Naive thymus-derived CD4-positive, alpha-beta T cell (primary cell): ENCODE measurements around the gene ETFB. TPM values are rescaled to one million over a fixed set of nuclear protein-coding genes. Genes with fewer than 3 reads are reported as not detected.

Experiments used
- ATAC-seq: fragments of 150-1000 bp; cut with Tn5 transposase; 2 replicates; pipeline ENCODE4 v1.10.0; 2021; ENCODE audit warnings: mild to moderate bottlenecking, moderate library complexity
- CTCF ChIA-PET: fragments of 350-600 bp; sonication (Branson Sonifier 250); formaldehyde crosslinking; loops from one replicate; lab custom pipeline; 2021; ENCODE audit warnings: antibody characterized with exemption; lab: Charles Lee
- POLR2A ChIA-PET: fragments of 350-600 bp; sonication (Branson Sonifier 250); formaldehyde crosslinking; loops from one replicate; lab custom pipeline; 2021; ENCODE audit warnings: antibody characterized with exemption, inconsistent platforms; lab: Charles Lee
- DNase-seq, 9 donors: peaks; one replicate each; pipeline versions ENCODE4 v3.0.0 to v3.0.0-alpha.2; 2020 to 2022; ENCODE audit warnings: mixed read lengths in 1 of 9
- H3K27ac ChIP-seq: one replicate; pipeline ENCODE4 v1.7.0; 2013; ENCODE audit warnings: mild to moderate bottlenecking, low read depth, low read length, moderate library complexity
- H3K27me3 ChIP-seq, 2 donors: one replicate each; pipeline ENCODE4 v1.7.0; 2013; ENCODE audit warnings: low read length in 2 of 2, mild to moderate bottlenecking in 2 of 2, moderate library complexity in 2 of 2; ENCODE audit not compliant: control insufficient read depth in 2 of 2, insufficient read depth in 2 of 2
- H3K36me3 ChIP-seq, 3 experiments: 1 replicate in 2 of 3; 2 replicates in 1 of 3; pipeline ENCODE4 v1.7.0; 2013; ENCODE audit warnings: low read length in 3 of 3, mild to moderate bottlenecking in 3 of 3, moderate library complexity in 1 of 3; ENCODE audit not compliant: insufficient read depth in 3 of 3, control insufficient read depth in 2 of 3
- H3K4me1 ChIP-seq, 2 donors: one replicate each; pipeline ENCODE4 v1.7.0; 2013; ENCODE audit warnings: low read length in 2 of 2, mild to moderate bottlenecking in 2 of 2, moderate library complexity in 1 of 2; ENCODE audit not compliant: control insufficient read depth in 2 of 2, insufficient read depth in 2 of 2
- H3K4me3 ChIP-seq: 2 replicates; pipeline ENCODE4 v1.7.0; 2013; ENCODE audit warnings: mild to moderate bottlenecking, low read length
- H3K9me3 ChIP-seq, 3 experiments: 1 replicate in 2 of 3; 2 replicates in 1 of 3; pipeline ENCODE4 v1.7.0; 2013; ENCODE audit warnings: low read length in 3 of 3; ENCODE audit not compliant: control insufficient read depth in 2 of 3
- H3K27ac Mint-ChIP-seq, 9 donors: one replicate each; pipeline ENCODE4 v1.8.0; 2020 to 2022; ENCODE audit warnings: mixed read lengths in 9 of 9, mild to moderate bottlenecking in 8 of 9, moderate library complexity in 5 of 9, inconsistent platforms in 2 of 9
- H3K27me3 Mint-ChIP-seq, 5 donors: one replicate each; pipeline ENCODE4 v1.8.0; 2021 to 2022; ENCODE audit warnings: mixed read lengths in 5 of 5, mild to moderate bottlenecking in 1 of 5
- H3K36me3 Mint-ChIP-seq, 5 donors: one replicate each; pipeline ENCODE4 v1.8.0; 2020 to 2022; ENCODE audit warnings: mixed read lengths in 5 of 5, mild to moderate bottlenecking in 3 of 5, inconsistent platforms in 1 of 5
- H3K4me1 Mint-ChIP-seq, 7 donors: one replicate each; pipeline ENCODE4 v1.8.0; 2020 to 2022; ENCODE audit warnings: mixed read lengths in 7 of 7, mild to moderate bottlenecking in 3 of 7, inconsistent platforms in 1 of 7
- H3K4me3 Mint-ChIP-seq, 10 donors: one replicate each; pipeline ENCODE4 v1.8.0; 2020 to 2022; ENCODE audit warnings: mild to moderate bottlenecking in 10 of 10, mixed read lengths in 10 of 10, moderate library complexity in 6 of 10, inconsistent platforms in 2 of 10
- H3K9me3 Mint-ChIP-seq, 11 donors: one replicate each; pipeline ENCODE4 v1.8.0; 2020 to 2022; ENCODE audit warnings: mixed read lengths in 11 of 11, mild to moderate bottlenecking in 4 of 11, inconsistent platforms in 1 of 11, moderate library complexity in 1 of 11
- intact Hi-C, 2 donors: fragments of 100-400 bp; cut with micrococcal nuclease; formaldehyde crosslinking; loops; one replicate each; pipeline ENCODE4 v1.15.1; 2023
- polyA plus RNA-seq, 2 donors: library from polyadenylated mRNA; unstranded; fragments of 300-500 nt; fragmentation: Illumina TruSeq; gene quantifications; one replicate each; pipeline ENCODE4 v1.2.3, GENCODE V29; 2021
- total RNA-seq, 6 experiments: library from RNA in 5 of 6; stranded (reverse) in 5 of 6; gene quantifications; 1 replicate in 5 of 6; 2 replicates in 1 of 6; pipeline ENCODE4 v1.2.3 and lab custom pipeline; 2021 to 2026

The ETFB gene
- total and polyA plus RNA-seq, 7 experiments from 2014 or later: 31.8 to 90.3 (median 51.0) TPM

DNA sequence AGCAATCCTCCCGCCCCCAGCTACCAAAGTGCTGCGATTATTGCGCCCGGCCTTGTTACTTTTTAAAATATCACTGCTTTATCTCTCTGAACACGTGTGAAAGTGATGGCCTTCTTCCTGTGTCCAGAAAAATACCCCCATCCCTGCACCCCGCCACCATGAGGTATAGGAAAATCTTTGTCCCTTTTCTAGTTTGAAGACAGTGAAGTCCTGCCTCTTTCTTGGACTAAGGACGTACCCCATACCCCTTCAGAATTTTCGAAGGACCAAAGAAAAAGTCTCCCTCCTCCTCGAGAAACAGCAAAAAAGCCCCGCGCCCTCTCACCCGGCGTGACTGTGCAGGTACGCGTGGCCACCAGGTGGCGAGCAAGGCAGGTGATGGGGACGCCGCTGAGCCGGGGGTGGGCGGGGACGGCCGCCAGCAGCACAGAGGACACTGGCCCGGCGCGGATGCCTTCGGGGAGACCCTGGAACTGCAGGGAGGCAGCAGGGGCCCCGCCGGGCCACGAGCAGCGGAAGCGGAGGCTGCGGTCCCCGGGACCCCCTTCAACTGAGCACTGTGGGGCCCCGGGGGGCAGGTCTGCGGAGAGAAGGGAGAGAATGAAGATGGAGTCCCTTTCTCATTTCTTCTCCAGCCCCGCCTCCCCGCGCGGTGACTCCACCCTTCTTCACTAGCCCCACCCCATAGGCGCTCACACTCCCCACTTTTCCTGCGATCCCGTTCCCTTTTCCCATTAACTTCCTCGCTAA, 27.4 kb downstream of the ETFB start:
- Histone ChIP-seq H3K36me3 (no peaks in the 10 kb centered on the region), H3K27ac (no peak overlapping the region), H3K4me3 (peak overlapping the region; percentile 65), H3K4me1 (peaks cover 10 to 11% of the 10 kb centered on the region in 2 donors), H3K27me3 (no peaks in the 10 kb centered on the region), H3K9me3 (no peaks in the 10 kb centered on the region)
- Mint-ChIP-seq H3K36me3 (no peaks in the 10 kb centered on the region), H3K4me3 (peak overlapping the region; percentile 83 to 94 (median 88)), H3K4me1 (peaks cover 14 to 24% (median 19%) of the 10 kb centered on the region in 7 donors), H3K27me3 (peaks cover 0 to 13% (median 4%) of the 10 kb centered on the region in 5 donors), H3K27ac (peak overlapping the region in 6 of 9 donors; percentile 7 to 75 (median 60)), H3K9me3 (no peaks in the 10 kb centered on the region)
- intact Hi-C loops: loop anchor here (1.0 to 2.0 kb wide), 9 partner anchors 29 to 440 kb away; no protein-coding TSS in a partner anchor
- POLR2A ChIA-PET: interaction anchor here (1.1 kb wide), 1 partner anchor 21 kb away, joined by 3 read pairs; no protein-coding TSS in a partner anchor
- ATAC-seq (peak; percentile 83), DNase-seq (peak; percentile 66 to 90 (median 82))
- CTCF ChIA-PET: interaction anchor here (0.7 to 1.7 kb wide), 6 partner anchors 26 to 439 kb away, joined by 3 to 10 read pairs (median 4); no protein-coding TSS in a partner anchor

DNA sequence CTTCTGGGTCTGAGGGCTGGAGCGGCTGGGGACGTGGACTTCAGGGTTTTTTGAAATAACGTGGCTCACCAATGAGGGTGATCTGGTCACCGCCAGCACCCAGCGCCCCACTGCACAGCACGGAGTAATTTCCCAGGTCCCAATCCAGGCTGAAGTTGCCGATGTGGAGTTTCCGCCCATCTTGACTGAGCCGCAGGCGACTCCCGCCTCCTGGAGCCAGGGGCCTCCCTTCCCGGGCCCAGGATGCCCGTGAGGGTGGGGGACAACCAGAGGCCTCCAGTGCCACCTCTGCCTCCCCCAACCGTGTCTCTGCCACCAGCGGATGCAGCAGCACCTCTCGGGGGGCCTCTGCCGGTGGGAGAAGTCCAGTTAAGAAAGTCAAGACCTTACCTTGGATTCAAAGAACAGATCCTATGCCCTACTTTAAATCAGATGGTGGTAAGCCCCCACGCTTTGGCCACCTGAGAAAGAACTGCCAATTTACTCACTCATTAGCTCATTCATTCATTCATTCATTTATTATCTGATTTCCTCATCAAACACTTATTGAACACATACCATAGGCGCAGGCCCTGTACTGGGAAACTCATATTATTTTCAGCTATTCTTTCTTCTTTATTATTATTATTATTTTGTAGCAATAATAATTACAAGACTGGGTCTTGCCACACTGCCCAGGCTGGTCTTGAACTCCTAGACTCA, 28.2 kb downstream of the ETFB start:
- H3K36me3 Mint-ChIP-seq: no peaks in the 10 kb centered on the region
- Histone ChIP-seq H3K27ac (no peak overlapping the region), H3K9me3 (no peaks in the 10 kb centered on the region), H3K36me3 (no peaks in the 10 kb centered on the region), H3K4me3 (no peak overlapping the region), H3K27me3 (no peaks in the 10 kb centered on the region), H3K4me1 (peaks cover 10 to 11% of the 10 kb centered on the region in 2 donors)
- H3K27ac Mint-ChIP-seq: peak overlapping the region in 3 of 9 donors; percentile 5 to 48 (median 48)
- CTCF ChIA-PET: interaction anchor here (0.7 to 1.7 kb wide), 5 partner anchors 88 to 440 kb away, joined by 3 to 10 read pairs (median 4); no protein-coding TSS in a partner anchor
- DNase-seq (no peak), ATAC-seq (no peak)
- H3K4me3 Mint-ChIP-seq: peak overlapping the region; percentile 75 to 94 (median 88)
- POLR2A ChIA-PET: interaction anchor here (1.1 kb wide), 1 partner anchor 21 kb away, joined by 3 read pairs; no protein-coding TSS in a partner anchor
- peaks cover 14 to 22% (median 19%) of the 10 kb centered on the region in 7 donors for H3K4me1 Mint-ChIP-seq
- no peaks in the 10 kb centered on the region for H3K9me3 Mint-ChIP-seq
- H3K27me3 Mint-ChIP-seq: peaks cover 0 to 13% (median 6%) of the 10 kb centered on the region in 5 donors
- intact Hi-C loops: loop anchor here in 1 of 2 donors (1.0 to 2.0 kb wide), 2 partner anchors 103 to 441 kb away; no protein-coding TSS in a partner anchor

DNA sequence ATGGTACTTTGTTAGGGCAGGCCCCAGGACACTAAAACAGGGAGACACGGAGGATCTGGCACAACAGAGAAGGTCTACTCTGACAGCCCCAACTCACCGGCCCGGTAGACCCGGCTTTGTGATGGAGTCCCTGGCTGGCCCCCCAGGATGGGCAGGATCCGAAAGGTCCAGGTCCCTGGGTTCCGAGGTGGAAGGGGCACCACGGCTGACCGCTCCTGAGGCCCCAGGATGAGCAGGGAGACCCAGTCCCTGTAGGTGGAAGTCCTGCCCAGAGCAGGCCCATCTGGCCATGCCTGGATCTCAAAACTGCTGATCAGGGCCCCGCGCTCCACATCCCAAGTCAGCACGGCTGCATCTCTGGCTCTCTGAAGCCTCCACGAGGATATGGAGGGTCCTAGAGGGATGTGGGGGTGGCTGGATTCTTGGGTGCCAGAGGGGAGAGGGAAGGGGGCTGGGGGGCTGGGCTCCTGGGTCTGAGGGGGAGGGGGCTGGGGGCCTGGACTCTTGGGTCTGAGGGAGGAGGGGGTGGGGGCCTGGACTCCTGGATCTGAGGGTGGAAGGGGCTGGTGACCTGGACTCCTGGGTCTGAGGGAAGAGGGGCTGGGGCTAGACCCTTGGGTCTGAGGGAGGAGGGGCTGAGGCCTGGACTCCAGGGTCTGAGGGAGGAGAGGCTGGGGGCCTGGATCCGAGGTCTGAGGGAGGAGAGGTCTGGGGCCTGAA, 28.9 kb downstream of the ETFB start:
- ChIA-PET CTCF (interaction anchor here (0.9 to 1.7 kb wide), 3 partner anchors 99 to 441 kb away, joined by 4 to 10 read pairs (median 4); no protein-coding TSS in a partner anchor), POLR2A (no interaction called here)
- no peak for ATAC-seq
- no peak for DNase-seq
- Histone ChIP-seq H3K4me3 (no peak overlapping the region), H3K9me3 (no peaks in the 10 kb centered on the region), H3K36me3 (no peaks in the 10 kb centered on the region), H3K27ac (no peak overlapping the region), H3K4me1 (peaks cover 10 to 11% of the 10 kb centered on the region in 2 donors), H3K27me3 (no peaks in the 10 kb centered on the region)
- Mint-ChIP-seq H3K27ac (no peak overlapping the region), H3K4me3 (no peak overlapping the region), H3K4me1 (peaks cover 14 to 21% (median 18%) of the 10 kb centered on the region in 7 donors), H3K9me3 (no peaks in the 10 kb centered on the region), H3K27me3 (peaks cover 0 to 13% (median 6%) of the 10 kb centered on the region in 5 donors), H3K36me3 (no peaks in the 10 kb centered on the region)
- intact Hi-C loops: no loop called here

DNA sequence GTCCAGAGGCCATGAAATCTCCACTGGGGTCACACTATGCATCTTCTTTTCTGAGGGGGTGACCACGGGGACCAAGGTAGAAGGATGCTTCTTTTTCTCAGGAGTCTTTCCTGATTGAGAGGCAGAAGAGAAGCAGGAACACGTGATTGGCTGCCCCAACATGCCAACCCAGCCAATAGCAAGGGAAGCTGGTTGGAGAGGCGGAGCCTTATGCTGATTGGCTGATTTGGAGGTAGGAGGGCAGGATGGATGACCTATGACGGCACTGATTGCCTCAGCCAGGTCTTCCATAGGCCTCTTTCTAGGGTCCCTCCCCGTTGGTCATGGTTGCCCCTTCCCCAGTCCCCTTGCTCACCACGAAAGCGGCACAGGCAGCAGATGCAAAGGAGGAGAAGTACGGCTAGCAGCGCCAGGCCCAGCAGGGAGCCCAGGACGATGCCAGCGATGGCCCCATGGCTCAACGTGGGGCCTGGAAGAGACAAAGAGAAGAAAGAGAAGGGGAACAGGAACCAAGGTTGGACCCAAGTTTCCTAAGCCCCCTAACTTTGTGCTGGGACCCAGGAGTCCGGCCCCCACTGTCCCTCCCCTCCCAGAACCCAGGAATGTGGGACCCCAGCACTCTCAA, 32.2 kb downstream of the ETFB start:
- Histone ChIP-seq H3K4me3 (no peak overlapping the region), H3K9me3 (no peaks in the 10 kb centered on the region), H3K27me3 (peaks cover 0 to 3% of the 10 kb centered on the region in 2 donors), H3K4me1 (peaks cover 3 to 4% of the 10 kb centered on the region in 2 donors), H3K36me3 (no peaks in the 10 kb centered on the region), H3K27ac (no peak overlapping the region)
- POLR2A ChIA-PET: no interaction called here
- H3K36me3 Mint-ChIP-seq: peaks cover 0 to 8% (median 7%) of the 10 kb centered on the region in 5 donors
- H3K4me3 Mint-ChIP-seq: peak overlapping the region in 1 of 10 donors; percentile 20
- CTCF ChIA-PET: no interaction called here
- DNase-seq (no peak), ATAC-seq (no peak)
- intact Hi-C loops: no loop called here
- H3K9me3 Mint-ChIP-seq: peaks cover 0 to 8% (median 1%) of the 10 kb centered on the region in 11 donors
- peaks cover 4 to 32% (median 16%) of the 10 kb centered on the region in 5 donors for H3K27me3 Mint-ChIP-seq
- peaks cover 0 to 8% (median 6%) of the 10 kb centered on the region in 7 donors for H3K4me1 Mint-ChIP-seq
- no peak overlapping the region for H3K27ac Mint-ChIP-seq

DNA sequence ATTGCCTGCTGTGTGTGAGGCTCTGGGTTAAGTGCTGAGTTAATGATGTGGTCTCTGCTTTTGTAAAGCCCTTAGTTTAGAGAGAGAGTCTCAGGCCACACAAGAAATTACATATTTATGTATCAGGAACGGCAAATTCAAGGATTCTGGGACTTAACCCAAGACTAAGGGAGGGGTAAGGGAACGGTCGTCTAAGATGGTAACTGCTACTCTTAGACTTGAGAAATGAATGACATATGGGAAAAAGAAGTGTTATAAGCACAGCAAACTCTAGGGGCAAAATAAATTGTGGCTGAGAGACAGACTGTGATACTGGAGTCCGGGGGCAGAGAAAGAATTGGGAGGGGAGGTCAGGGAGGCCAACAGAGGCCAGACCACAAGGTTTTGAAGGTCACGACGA, 34.5 kb downstream of the ETFB start:
- CTCF ChIA-PET: no interaction called here
- Mint-ChIP-seq H3K27ac (no peak overlapping the region), H3K4me1 (peaks cover 0 to 10% (median 4%) of the 10 kb centered on the region in 7 donors), H3K27me3 (peaks cover 18 to 38% (median 26%) of the 10 kb centered on the region in 5 donors), H3K9me3 (peaks cover 0 to 8% (median 1%) of the 10 kb centered on the region in 11 donors), H3K36me3 (peaks cover 0 to 10% (median 8%) of the 10 kb centered on the region in 5 donors), H3K4me3 (no peak overlapping the region)
- no peak for ATAC-seq
- Histone ChIP-seq H3K4me3 (no peak overlapping the region), H3K9me3 (no peaks in the 10 kb centered on the region), H3K27ac (no peak overlapping the region), H3K36me3 (no peaks in the 10 kb centered on the region), H3K27me3 (peaks cover 0 to 14% of the 10 kb centered on the region in 2 donors), H3K4me1 (peaks cover 0 to 3% of the 10 kb centered on the region in 2 donors)
- POLR2A ChIA-PET: no interaction called here
- DNase-seq: no peak
- intact Hi-C loops: no loop called here
